ENCODE results near the gene ZPLD1.

DNA sequence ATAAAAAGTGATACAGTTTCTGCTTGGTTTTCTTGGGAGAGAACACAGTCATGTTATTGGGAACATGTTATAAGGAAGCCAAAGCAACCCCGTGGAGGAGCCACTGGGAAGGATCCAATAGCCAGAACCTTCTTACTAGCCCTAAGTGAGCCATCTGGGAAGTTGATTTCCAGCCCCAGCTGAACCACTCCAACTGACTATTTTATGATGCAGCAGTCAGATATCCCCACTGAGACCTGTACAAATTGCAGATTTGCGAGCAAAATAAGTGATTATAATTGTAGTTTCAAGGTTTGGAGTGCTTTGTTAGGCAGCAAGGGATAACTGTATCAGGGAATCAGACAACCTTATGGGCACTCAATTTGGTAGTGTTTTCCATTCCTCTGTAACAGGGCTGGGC, 43.3 kb upstream of the ZPLD1 start:
- TF ChIP-seq TAF1 (IDR thresholded peaks at IDR 0.05; ENCODE audit: borderline replicate concordance, insufficient read depth, low read length), result no peak
- TF ChIP-seq FOXP2 (optimal IDR thresholded peaks at IDR 0.05; ENCODE audit: borderline replicate concordance, extremely low read depth, extremely low read length, insufficient read depth), result no peak

Measured in PFSK-1 (cell line).